ENCODE measurements around the gene DYRK1A. TPM values are rescaled to one million over a fixed set of nuclear protein-coding genes. Genes with fewer than 3 reads are reported as not detected.
"Not testable (repeated sequence)": the region's sequence is repeated elsewhere in the genome, so short reads cannot be mapped to it uniquely, and the experiment has no call there.

DYRK1A gene
- total RNA-seq, 1 donor from 2014 or later = 34.4 TPM

DNA sequence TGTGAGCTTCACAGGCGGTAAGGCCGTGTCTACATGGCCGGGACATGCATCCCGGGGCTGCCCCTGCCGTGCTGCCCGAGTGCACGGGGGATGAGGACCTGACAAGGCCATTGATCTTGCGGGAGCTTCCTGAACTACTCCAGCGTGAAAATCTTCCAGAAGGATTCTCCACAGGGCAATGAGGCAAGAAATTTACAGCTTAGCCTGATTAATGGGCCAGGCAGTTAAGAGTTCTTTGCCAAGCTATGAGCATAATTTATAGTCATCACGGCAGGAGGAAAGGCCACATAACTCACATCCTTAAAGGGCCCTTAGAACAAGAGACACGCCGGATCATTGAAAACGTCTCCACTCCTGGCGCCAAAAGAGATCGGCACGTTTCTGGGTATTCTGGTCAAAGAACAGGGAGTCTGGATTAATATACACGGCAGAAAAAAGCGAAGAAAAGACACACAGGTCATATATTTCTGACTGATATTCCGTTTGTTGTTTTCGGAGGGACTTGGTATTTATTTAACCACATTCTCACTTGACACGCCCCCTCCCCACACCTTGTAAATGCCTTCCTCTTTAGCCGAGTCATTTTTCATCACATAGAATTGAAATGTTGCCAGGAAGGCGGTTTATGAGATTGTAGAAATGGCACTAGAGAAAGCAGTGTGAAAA lies 180.5 kb downstream of the DYRK1A start:
- no peaks in the 10 kb centered on the region for H3K9me3 ChIP-seq
- intact Hi-C loops (cut with DNase I) = no loop called here
- TF ChIP-seq, protein P1, sequence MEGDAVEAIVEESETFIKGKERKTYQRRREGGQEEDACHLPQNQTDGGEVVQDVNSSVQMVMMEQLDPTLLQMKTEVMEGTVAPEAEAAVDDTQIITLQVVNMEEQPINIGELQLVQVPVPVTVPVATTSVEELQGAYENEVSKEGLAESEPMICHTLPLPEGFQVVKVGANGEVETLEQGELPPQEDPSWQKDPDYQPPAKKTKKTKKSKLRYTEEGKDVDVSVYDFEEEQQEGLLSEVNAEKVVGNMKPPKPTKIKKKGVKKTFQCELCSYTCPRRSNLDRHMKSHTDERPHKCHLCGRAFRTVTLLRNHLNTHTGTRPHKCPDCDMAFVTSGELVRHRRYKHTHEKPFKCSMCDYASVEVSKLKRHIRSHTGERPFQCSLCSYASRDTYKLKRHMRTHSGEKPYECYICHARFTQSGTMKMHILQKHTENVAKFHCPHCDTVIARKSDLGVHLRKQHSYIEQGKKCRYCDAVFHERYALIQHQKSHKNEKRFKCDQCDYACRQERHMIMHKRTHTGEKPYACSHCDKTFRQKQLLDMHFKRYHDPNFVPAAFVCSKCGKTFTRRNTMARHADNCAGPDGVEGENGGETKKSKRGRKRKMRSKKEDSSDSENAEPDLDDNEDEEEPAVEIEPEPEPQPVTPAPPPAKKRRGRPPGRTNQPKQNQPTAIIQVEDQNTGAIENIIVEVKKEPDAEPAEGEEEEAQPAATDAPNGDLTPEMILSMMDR (IDR thresholded peaks at IDR 0.05) = no peak
- no peaks in the 10 kb centered on the region for H3K36me3 ChIP-seq
- H3K4me3 ChIP-seq = no peak overlapping the region
- no peak overlapping the region for H3K27ac ChIP-seq
- no peaks in the 10 kb centered on the region for H3K4me1 ChIP-seq
- DNase-seq (ENCODE audit: low spot score in 2 of 2) = peak in 1 of 2 donors; percentile 50
- H3K27me3 ChIP-seq = no peaks in the 10 kb centered on the region

DNA sequence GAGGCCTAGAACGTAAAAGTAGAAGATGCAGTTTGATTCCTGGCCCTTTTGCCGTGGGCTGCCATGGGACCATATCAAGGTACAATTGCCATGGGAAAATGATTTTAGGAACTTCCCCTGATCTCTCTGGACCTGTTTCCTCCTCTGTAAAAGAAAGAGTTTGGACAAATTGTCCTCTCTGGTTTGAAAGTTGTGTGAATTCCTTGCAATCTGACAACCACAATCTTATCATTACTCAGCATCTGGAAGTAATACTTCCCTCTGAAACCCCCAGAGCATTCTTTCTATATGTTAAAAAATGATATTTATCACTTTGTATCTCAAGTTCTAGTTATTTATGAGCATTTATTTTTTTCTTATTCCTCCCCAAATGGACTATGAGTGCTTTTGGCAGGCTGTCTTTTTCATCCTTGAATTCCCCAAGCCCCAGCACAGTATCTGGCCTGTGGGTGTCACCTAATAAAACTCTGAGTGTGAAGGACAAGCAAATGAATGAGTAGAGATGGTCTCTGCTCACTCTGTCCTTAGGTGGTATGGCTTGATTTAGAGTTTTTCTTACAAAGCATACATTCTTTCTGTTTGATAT lies 181.1 kb downstream of the DYRK1A start:
- no peaks in the 10 kb centered on the region for H3K9me3 ChIP-seq
- no peaks in the 10 kb centered on the region for H3K4me1 ChIP-seq
- H3K36me3 ChIP-seq = no peaks in the 10 kb centered on the region
- no peaks in the 10 kb centered on the region for H3K27me3 ChIP-seq
- TF ChIP-seq, protein P1 (IDR thresholded peaks at IDR 0.05) = no peak
- no peak overlapping the region for H3K27ac ChIP-seq
- H3K4me3 ChIP-seq = no peak overlapping the region
- DNase-seq (ENCODE audit: low spot score in 2 of 2) = no peak
- intact Hi-C loops (cut with DNase I) = no loop called here

DNA sequence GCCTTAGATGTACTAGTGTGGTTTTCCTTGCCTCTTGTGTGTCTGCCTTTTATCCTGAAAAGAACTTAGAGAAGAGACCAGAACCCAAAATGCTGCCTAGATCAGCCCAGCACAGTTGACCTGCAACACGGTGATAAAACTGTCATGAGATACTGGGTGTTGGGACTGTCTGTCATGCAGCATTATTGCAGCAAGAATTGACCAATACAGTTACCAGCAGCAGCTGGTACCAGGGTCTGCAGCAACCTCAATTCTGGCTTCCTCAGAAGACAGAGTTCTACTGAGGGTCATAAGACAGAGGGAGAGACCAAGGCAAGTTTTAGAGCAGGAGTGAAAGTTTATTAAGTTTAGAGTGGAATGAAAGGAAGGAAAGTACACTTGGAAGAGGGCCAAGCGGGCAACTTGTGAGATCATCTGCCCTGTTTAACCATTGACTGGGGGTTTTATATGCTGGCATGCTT lies 182.0 kb downstream of the DYRK1A start:
- Histone ChIP-seq H3K36me3 (no peaks in the 10 kb centered on the region), H3K27ac (no peak overlapping the region), H3K9me3 (no peaks in the 10 kb centered on the region), H3K4me1 (no peaks in the 10 kb centered on the region), H3K4me3 (no peak overlapping the region), H3K27me3 (no peaks in the 10 kb centered on the region)
- intact Hi-C loops (cut with DNase I) = no loop called here
- TF ChIP-seq, protein P1 (IDR thresholded peaks at IDR 0.05) = no peak
- no peak for DNase-seq (ENCODE audit: low spot score in 2 of 2)

DNA sequence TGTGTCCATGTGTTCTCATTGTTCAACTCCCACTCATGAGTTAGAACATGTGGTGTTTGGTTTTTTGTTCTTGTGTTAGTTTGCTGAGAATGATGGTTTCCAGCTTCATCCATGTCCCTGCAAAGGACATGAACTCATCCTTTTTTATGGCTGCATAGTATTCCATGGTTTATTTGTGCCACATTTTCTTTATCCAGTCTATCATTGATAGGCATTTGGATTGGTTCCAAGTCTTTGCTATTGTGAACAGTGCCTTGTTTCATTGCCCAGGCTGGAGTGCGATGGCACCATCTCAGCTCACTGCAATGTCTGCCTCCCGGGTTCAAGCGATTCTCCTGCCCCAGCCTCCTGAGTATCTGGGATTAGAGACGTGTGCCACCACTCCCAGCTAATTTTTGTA lies 183.2 kb downstream of the DYRK1A start:
- DNase-seq (ENCODE audit: low spot score in 2 of 2); H3K4me3 ChIP-seq; intact Hi-C loops (cut with DNase I); H3K27me3 ChIP-seq; H3K27ac ChIP-seq; H3K36me3 ChIP-seq; H3K4me1 ChIP-seq; H3K9me3 ChIP-seq: not testable (repeated sequence)

DNA sequence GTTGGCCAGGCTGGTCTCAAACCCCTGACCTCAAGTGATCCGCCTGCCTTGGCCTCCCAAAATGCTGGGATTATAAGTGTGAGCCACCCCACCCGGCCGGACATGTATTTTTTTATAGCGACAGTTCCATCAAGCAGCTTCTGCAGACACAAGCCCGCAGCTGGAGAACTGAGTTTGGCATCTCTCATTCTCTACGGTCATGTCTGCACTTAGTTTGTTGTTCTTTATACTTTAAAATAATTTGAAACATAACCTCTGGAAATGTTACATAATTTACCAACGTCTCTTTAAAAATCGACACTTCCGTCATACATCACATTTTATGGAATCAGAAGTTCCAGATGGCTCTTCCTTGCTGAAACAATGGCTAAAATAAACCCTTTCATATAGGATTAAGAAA lies 183.6 kb downstream of the DYRK1A start:
- TF ChIP-seq, protein P1 (IDR thresholded peaks at IDR 0.05) = no peak
- DNase-seq (ENCODE audit: low spot score in 2 of 2) = peak in 1 of 2 donors; percentile 30
- no peaks in the 10 kb centered on the region for H3K36me3 ChIP-seq
- intact Hi-C loops (cut with DNase I) = no loop called here
- H3K9me3 ChIP-seq = no peaks in the 10 kb centered on the region
- H3K27ac ChIP-seq = no peak overlapping the region
- H3K27me3 ChIP-seq = no peaks in the 10 kb centered on the region
- no peak overlapping the region for H3K4me3 ChIP-seq
- H3K4me1 ChIP-seq = no peaks in the 10 kb centered on the region

DNA sequence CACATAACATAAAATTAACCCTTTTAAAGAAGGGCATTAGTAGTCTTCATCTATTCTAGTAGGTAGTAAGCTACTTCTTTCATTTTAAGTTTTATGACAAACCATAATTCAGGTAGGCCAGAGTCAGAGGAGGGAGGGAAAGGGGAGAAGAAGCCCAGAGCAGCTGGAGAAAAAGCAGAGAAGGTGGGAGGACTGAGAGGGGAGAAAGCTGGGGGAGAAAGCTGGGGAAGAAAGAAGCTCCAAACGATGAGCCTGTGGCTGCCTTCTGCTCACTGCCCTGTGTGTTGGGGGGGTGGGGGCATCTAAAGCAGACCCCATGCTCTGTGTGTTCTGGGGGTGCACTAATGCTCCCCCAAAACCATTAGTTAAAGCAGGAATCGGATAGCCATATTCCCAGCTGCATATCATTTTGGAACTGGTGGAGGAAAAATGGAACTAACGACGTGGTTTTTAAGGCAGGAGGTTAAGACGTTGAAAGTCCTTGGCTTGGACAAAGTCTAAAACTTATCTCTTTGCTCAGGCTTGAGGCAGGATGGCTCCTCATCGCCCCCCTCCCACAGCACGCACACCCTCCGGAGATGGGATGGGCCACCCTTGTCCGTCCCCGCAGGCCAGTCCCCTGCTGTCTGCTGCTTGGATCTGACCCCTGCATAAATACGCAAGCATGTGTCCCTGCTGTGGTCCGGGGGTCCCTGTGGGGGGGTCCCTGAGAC lies 184.2 kb downstream of the DYRK1A start:
- Histone ChIP-seq H3K4me3 (no peak overlapping the region), H3K36me3 (no peaks in the 10 kb centered on the region), H3K9me3 (no peaks in the 10 kb centered on the region), H3K4me1 (no peaks in the 10 kb centered on the region), H3K27ac (no peak overlapping the region), H3K27me3 (no peaks in the 10 kb centered on the region)
- peak in 1 of 2 donors; percentile 31 for DNase-seq (ENCODE audit: low spot score in 2 of 2)
- TF ChIP-seq, protein P1 (IDR thresholded peaks at IDR 0.05) = no peak
- intact Hi-C loops (cut with DNase I) = no loop called here

All from ascending aorta (tissue), 2 donors.